Measurements from ENCODE around the gene SUPT3H. TPM values are rescaled to one million over a fixed set of nuclear protein-coding genes. Genes with fewer than 3 reads are reported as not detected.

Gene SUPT3H
- total and polyA plus RNA-seq, 2 donors from 2014 or later = 10.1 to 12.5 TPM

GRCh38 chr6:44931385-44931784 is 446.3 kb downstream of the SUPT3H start:
- TF ChIP-seq CTCF (IDR thresholded peaks at IDR 0.05; ENCODE audit: borderline replicate concordance, extremely low read depth, insufficient read depth) = no peak
- FAIRE-seq = peak; percentile 68

GRCh38 chr6:44926556-44926955 is 451.2 kb downstream of the SUPT3H start:
- no peak for FAIRE-seq
- Histone ChIP-seq H3K9ac (ENCODE audit: low read length in 3 of 3) (no peak overlapping the region), H3K27me3 (ENCODE audit: control insufficient read depth, insufficient read depth, low read length) (no peaks in the 10 kb centered on the region), H3K9me3 (ENCODE audit: control insufficient read depth in 2 of 3, insufficient read depth in 1 of 3, low read length in 3 of 3) (no peaks in the 10 kb centered on the region), H3K27ac (ENCODE audit: low read depth in 2 of 2, low read length in 2 of 2) (no peak overlapping the region), H3K4me1 (ENCODE audit: control insufficient read depth in 2 of 3, insufficient read depth in 2 of 3, low read depth in 1 of 3, low read length in 3 of 3) (no peaks in the 10 kb centered on the region), H3K36me3 (ENCODE audit: control insufficient read depth in 2 of 3, insufficient read depth in 3 of 3, low read length in 3 of 3) (no peaks in the 10 kb centered on the region), H3K4me3 (ENCODE audit: low read length in 3 of 3) (no peak overlapping the region)
- intact Hi-C loops (cut with DNase I) = no loop called here
- no peak for DNase-seq
- no peak for TF ChIP-seq CTCF (IDR thresholded peaks at IDR 0.05; ENCODE audit: borderline replicate concordance, extremely low read depth, insufficient read depth)

More at GRCh38 chr6:44931385-44931784, 446.3 kb downstream of the SUPT3H start:
- no peak for DNase-seq
- Histone ChIP-seq H3K9ac (ENCODE audit: low read length in 3 of 3) (no peak overlapping the region), H3K4me3 (ENCODE audit: low read length in 3 of 3) (no peak overlapping the region), H3K27ac (ENCODE audit: low read depth in 2 of 2, low read length in 2 of 2) (no peak overlapping the region), H3K36me3 (ENCODE audit: control insufficient read depth in 2 of 3, insufficient read depth in 3 of 3, low read length in 3 of 3) (no peaks in the 10 kb centered on the region), H3K27me3 (ENCODE audit: control insufficient read depth, insufficient read depth, low read length) (no peaks in the 10 kb centered on the region), H3K9me3 (ENCODE audit: control insufficient read depth in 2 of 3, insufficient read depth in 1 of 3, low read length in 3 of 3) (no peaks in the 10 kb centered on the region), H3K4me1 (ENCODE audit: control insufficient read depth in 2 of 3, insufficient read depth in 2 of 3, low read depth in 1 of 3, low read length in 3 of 3) (no peaks in the 10 kb centered on the region)
- intact Hi-C loops (cut with DNase I) = no loop called here

GRCh38 chr6:44925100-44925739 is 452.5 kb downstream of the SUPT3H start:
- DNase-seq (peak in 2 of 5 donors; percentile 9 to 11), FAIRE-seq (no peak)
- no peaks in the 10 kb centered on the region for H3K4me1 ChIP-seq (ENCODE audit: control insufficient read depth in 2 of 3, insufficient read depth in 2 of 3, low read depth in 1 of 3, low read length in 3 of 3)
- intact Hi-C loops (cut with DNase I) = no loop called here
- H3K9ac ChIP-seq (ENCODE audit: low read length in 3 of 3) = no peak overlapping the region
- no peaks in the 10 kb centered on the region for H3K9me3 ChIP-seq (ENCODE audit: control insufficient read depth in 2 of 3, insufficient read depth in 1 of 3, low read length in 3 of 3)
- H3K4me3 ChIP-seq (ENCODE audit: low read length in 3 of 3) = no peak overlapping the region
- no peaks in the 10 kb centered on the region for H3K36me3 ChIP-seq (ENCODE audit: control insufficient read depth in 2 of 3, insufficient read depth in 3 of 3, low read length in 3 of 3)
- TF ChIP-seq CTCF (IDR thresholded peaks at IDR 0.05; ENCODE audit: borderline replicate concordance, extremely low read depth, insufficient read depth) = no peak
- H3K27ac ChIP-seq (ENCODE audit: low read depth in 2 of 2, low read length in 2 of 2) = no peak overlapping the region
- no peaks in the 10 kb centered on the region for H3K27me3 ChIP-seq (ENCODE audit: control insufficient read depth, insufficient read depth, low read length)

- intact Hi-C loops (cut with DNase I) = no loop called here
- Histone ChIP-seq H3K36me3 (ENCODE audit: control insufficient read depth in 2 of 3, insufficient read depth in 3 of 3, low read length in 3 of 3) (no peaks in the 10 kb centered on the region), H3K9me3 (ENCODE audit: control insufficient read depth in 2 of 3, insufficient read depth in 1 of 3, low read length in 3 of 3) (no peaks in the 10 kb centered on the region), H3K27me3 (ENCODE audit: control insufficient read depth, insufficient read depth, low read length) (no peaks in the 10 kb centered on the region), H3K9ac (ENCODE audit: low read length in 3 of 3) (no peak overlapping the region), H3K4me1 (ENCODE audit: control insufficient read depth in 2 of 3, insufficient read depth in 2 of 3, low read depth in 1 of 3, low read length in 3 of 3) (no peaks in the 10 kb centered on the region), H3K27ac (ENCODE audit: low read depth in 2 of 2, low read length in 2 of 2) (no peak overlapping the region), H3K4me3 (ENCODE audit: low read length in 3 of 3) (no peak overlapping the region)
- FAIRE-seq (no peak), DNase-seq (no peak)
- TF ChIP-seq CTCF (IDR thresholded peaks at IDR 0.05; ENCODE audit: borderline replicate concordance, extremely low read depth, insufficient read depth) = no peak
Observed at GRCh38 chr6:44923444-44923843, 454.3 kb downstream of the SUPT3H start.
